Measurements from ENCODE around the gene XPO6. TPM values are rescaled to one million over a fixed set of nuclear protein-coding genes. Genes with fewer than 3 reads are reported as not detected.

Gene XPO6
- total RNA-seq, 4 donors from 2014 or later, result 88.2 to 160 (median 118) TPM

DNA sequence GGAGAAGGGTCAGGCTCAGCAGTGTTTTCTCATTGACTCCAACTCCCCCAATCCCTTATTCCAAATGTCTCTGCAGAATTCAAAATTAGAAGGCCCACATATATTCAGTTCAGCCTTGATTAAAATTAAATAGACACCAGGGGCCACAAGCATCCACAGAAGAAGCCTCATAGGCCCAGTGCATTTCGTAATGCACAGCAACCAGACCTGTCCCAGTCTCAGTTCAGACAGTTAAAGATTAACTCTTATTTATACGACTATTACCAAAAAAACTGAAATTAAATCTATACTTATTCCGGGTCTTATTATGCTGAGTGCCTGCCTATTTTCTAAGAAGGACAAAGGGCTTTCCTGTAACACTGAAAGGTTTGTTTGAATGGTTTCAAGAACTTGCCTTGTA, 106.5 kb downstream of the XPO6 start:
- Histone ChIP-seq H3K27ac (no peak overlapping the region), H3K4me1 (no peaks in the 10 kb centered on the region), H3K27me3 (no peaks in the 10 kb centered on the region), H3K36me3 (peaks cover 74 to 76% of the 10 kb centered on the region in 2 donors), H3K9me3 (no peaks in the 10 kb centered on the region), H3K4me3 (replicated peaks in 1 of 3) (no peak overlapping the region)
- WGBS, 2 donors, result 92 to 93% methylated on average over 3 of the region's 3 CpGs
- intact Hi-C loops (cut with DNase I), result no loop called here
- no peak for TF ChIP-seq POLR2A (IDR thresholded peaks at IDR 0.05)
- TF ChIP-seq CTCF (IDR thresholded peaks at IDR 0.05), result no peak
- no peak for DNase-seq

- no peak overlapping the region for H3K4me3 ChIP-seq (replicated peaks in 1 of 3)
- WGBS, 2 donors, result 91 to 93% methylated on average over 5 to 16 of the region's 16 CpGs
- no peaks in the 10 kb centered on the region for H3K9me3 ChIP-seq
- DNase-seq, result no peak
- intact Hi-C loops (cut with DNase I), result no loop called here
- H3K27ac ChIP-seq, result no peak overlapping the region
- H3K27me3 ChIP-seq, result no peaks in the 10 kb centered on the region
- no peaks in the 10 kb centered on the region for H3K4me1 ChIP-seq
- TF ChIP-seq POLR2A (IDR thresholded peaks at IDR 0.05) (no peak), CTCF (IDR thresholded peaks at IDR 0.05) (no peak)
- peaks cover 72 to 83% of the 10 kb centered on the region in 2 donors for H3K36me3 ChIP-seq
Measured at GRCh38 chr16:28104404-28104803, 107.4 kb downstream of the XPO6 start.

GRCh38 chr16:28103516-28104170, 108.1 kb downstream of the XPO6 start:
- no peaks in the 10 kb centered on the region for H3K4me1 ChIP-seq
- H3K27ac ChIP-seq, result no peak overlapping the region
- DNase-seq, result no peak
- WGBS, 2 donors, result 94 to 98% methylated on average over 14 of the region's 14 CpGs
- TF ChIP-seq CTCF (IDR thresholded peaks at IDR 0.05) (no peak), POLR2A (IDR thresholded peaks at IDR 0.05) (no peak)
- intact Hi-C loops (cut with DNase I), result no loop called here
- H3K36me3 ChIP-seq, result peaks cover 72 to 80% of the 10 kb centered on the region in 2 donors
- H3K4me3 ChIP-seq (replicated peaks in 1 of 3), result no peak overlapping the region
- no peaks in the 10 kb centered on the region for H3K27me3 ChIP-seq
- H3K9me3 ChIP-seq, result no peaks in the 10 kb centered on the region

GRCh38 chr16:28101533-28101890, 110.3 kb downstream of the XPO6 start:
- H3K4me3 ChIP-seq (replicated peaks in 1 of 3), result no peak overlapping the region
- no peak overlapping the region for H3K27ac ChIP-seq
- 92 to 97% methylated on average over 6 of the region's 6 CpGs for WGBS, 2 donors
- no peaks in the 10 kb centered on the region for H3K9me3 ChIP-seq
- no peaks in the 10 kb centered on the region for H3K4me1 ChIP-seq
- TF ChIP-seq CTCF (IDR thresholded peaks at IDR 0.05) (no peak), POLR2A (IDR thresholded peaks at IDR 0.05) (no peak)
- intact Hi-C loops (cut with DNase I), result no loop called here
- no peaks in the 10 kb centered on the region for H3K27me3 ChIP-seq
- DNase-seq, result no peak
- peaks cover 63 to 76% of the 10 kb centered on the region in 2 donors for H3K36me3 ChIP-seq

GRCh38 chr16:28100810-28101532, 110.8 kb downstream of the XPO6 start:
- no peak for TF ChIP-seq CTCF (IDR thresholded peaks at IDR 0.05)
- no peak for TF ChIP-seq POLR2A (IDR thresholded peaks at IDR 0.05)
- 92 to 94% methylated on average over 11 to 14 of the region's 14 CpGs for WGBS, 2 donors
- Histone ChIP-seq H3K27me3 (no peaks in the 10 kb centered on the region), H3K9me3 (no peaks in the 10 kb centered on the region), H3K36me3 (peaks cover 58 to 70% of the 10 kb centered on the region in 2 donors), H3K4me3 (replicated peaks in 1 of 3) (no peak overlapping the region), H3K27ac (no peak overlapping the region), H3K4me1 (no peaks in the 10 kb centered on the region)
- DNase-seq, result no peak
- intact Hi-C loops (cut with DNase I), result no loop called here
